ENCODE data around the gene DAP.

DNA sequence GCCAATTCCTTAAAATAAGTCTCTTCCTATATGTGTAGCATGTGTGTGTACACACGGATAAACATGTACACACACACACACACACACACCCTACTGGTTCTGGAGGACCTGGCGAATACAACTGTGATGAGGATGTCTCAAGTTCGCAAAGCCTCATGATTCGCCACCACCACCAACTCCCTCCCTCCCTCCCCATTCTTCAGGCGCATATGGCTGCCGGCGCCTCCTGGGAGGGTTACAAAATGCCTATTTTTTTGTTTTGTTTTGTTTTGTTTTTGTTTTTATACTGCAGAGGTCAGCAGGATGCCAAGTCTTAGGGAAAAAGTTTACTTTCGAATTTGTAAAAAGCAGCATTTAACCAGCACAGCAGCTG, 88.0 kb downstream of the DAP start:
- TF ChIP-seq, protein P1, sequence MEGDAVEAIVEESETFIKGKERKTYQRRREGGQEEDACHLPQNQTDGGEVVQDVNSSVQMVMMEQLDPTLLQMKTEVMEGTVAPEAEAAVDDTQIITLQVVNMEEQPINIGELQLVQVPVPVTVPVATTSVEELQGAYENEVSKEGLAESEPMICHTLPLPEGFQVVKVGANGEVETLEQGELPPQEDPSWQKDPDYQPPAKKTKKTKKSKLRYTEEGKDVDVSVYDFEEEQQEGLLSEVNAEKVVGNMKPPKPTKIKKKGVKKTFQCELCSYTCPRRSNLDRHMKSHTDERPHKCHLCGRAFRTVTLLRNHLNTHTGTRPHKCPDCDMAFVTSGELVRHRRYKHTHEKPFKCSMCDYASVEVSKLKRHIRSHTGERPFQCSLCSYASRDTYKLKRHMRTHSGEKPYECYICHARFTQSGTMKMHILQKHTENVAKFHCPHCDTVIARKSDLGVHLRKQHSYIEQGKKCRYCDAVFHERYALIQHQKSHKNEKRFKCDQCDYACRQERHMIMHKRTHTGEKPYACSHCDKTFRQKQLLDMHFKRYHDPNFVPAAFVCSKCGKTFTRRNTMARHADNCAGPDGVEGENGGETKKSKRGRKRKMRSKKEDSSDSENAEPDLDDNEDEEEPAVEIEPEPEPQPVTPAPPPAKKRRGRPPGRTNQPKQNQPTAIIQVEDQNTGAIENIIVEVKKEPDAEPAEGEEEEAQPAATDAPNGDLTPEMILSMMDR (conservative IDR thresholded peaks at IDR 0.05; ENCODE audit: low read depth, low read length), result no peak
- TF ChIP-seq, protein P2, sequence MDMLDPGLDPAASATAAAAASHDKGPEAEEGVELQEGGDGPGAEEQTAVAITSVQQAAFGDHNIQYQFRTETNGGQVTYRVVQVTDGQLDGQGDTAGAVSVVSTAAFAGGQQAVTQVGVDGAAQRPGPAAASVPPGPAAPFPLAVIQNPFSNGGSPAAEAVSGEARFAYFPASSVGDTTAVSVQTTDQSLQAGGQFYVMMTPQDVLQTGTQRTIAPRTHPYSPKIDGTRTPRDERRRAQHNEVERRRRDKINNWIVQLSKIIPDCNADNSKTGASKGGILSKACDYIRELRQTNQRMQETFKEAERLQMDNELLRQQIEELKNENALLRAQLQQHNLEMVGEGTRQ (IDR thresholded peaks at IDR 0.05; ENCODE audit: low read depth, low read length), result no peak
- TF ChIP-seq, protein P3, sequence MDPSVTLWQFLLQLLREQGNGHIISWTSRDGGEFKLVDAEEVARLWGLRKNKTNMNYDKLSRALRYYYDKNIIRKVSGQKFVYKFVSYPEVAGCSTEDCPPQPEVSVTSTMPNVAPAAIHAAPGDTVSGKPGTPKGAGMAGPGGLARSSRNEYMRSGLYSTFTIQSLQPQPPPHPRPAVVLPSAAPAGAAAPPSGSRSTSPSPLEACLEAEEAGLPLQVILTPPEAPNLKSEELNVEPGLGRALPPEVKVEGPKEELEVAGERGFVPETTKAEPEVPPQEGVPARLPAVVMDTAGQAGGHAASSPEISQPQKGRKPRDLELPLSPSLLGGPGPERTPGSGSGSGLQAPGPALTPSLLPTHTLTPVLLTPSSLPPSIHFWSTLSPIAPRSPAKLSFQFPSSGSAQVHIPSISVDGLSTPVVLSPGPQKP (IDR thresholded peaks at IDR 0.05; ENCODE audit: borderline replicate concordance, low read depth, low read length), result no peak
- TF ChIP-seq POLR2A (IDR thresholded peaks at IDR 0.05; ENCODE audit: low read depth, low read length) (no peak), MXI1 (IDR thresholded peaks at IDR 0.05; ENCODE audit: borderline replicate concordance, low read depth, low read length) (no peak), MAFK (IDR thresholded peaks at IDR 0.05; ENCODE audit: low read depth, low read length) (no peak), CHD1 (IDR thresholded peaks at IDR 0.05; ENCODE audit: low read depth, low read length) (no peak), RAD21 (IDR thresholded peaks at IDR 0.05; ENCODE audit: low read length) (no peak), CEBPB (IDR thresholded peaks at IDR 0.05; ENCODE audit: low read depth, low read length) (no peak), SMC3 (IDR thresholded peaks at IDR 0.05; ENCODE audit: low read depth, low read length) (no peak), MAZ (IDR thresholded peaks at IDR 0.05; ENCODE audit: borderline replicate concordance, low read depth, low read length) (no peak), FOS (IDR thresholded peaks at IDR 0.05; ENCODE audit: low read depth, low read length) (no peak), BHLHE40 (IDR thresholded peaks at IDR 0.05; ENCODE audit: low read depth, low read length) (no peak)
